ENCODE measurements around the gene COL4A2.

GRCh38 chr13:110319774-110320509 lies 12.9 kb downstream of the COL4A2 start:
- TF ChIP-seq POLR2AphosphoS5 (IDR thresholded peaks at IDR 0.05; ENCODE audit: borderline replicate concordance, low read depth, low read length) = no peak
- no peak for TF ChIP-seq EZH2 (IDR thresholded peaks at IDR 0.05)
- no peak for TF ChIP-seq FOXP2 (optimal IDR thresholded peaks at IDR 0.05; ENCODE audit: control extremely low read depth, extremely low read length, insufficient read depth)
